A673 (cell line): ENCODE measurements around the gene U2SURP.

ENCODE experiments used
- CTCF ChIP-seq: fragments of 300-800, 200-600 bp; sonication (generic); conservative IDR thresholded peaks from 2 replicates; pipeline ENCODE4 v1.5.1; 2017; ENCODE audit warnings: low read depth, mild to moderate bottlenecking, antibody characterized with exemption, low read length, moderate library complexity, mixed read lengths
- EZH2 ChIP-seq: fragments of 200-600 bp; sonication (generic); IDR thresholded peaks from 2 replicates; pipeline ENCODE4 v1.6.1; 2017; ENCODE audit warnings: borderline replicate concordance, low read depth, mild to moderate bottlenecking, mixed read lengths, antibody characterized with exemption, low read length; ENCODE audit not compliant: poor library complexity, severe bottlenecking

GRCh38 chr3:142971431-142971830, 29.9 kb upstream of the U2SURP start:
- no peak for TF ChIP-seq CTCF
- TF ChIP-seq EZH2, result no peak
